Nephron progenitor cell (in vitro differentiated cells): ENCODE results near the gene DYDC1.

Source experiments
- DNase-seq: peaks from one replicate; pipeline ENCODE4 v3.0.0; 2021
- H3K27ac Mint-ChIP-seq: 2 replicates; pipeline ENCODE4 v1.8.0; 2021; ENCODE audit warnings: mild to moderate bottlenecking, moderate library complexity, mixed read lengths
- H3K27me3 Mint-ChIP-seq: 2 replicates; pipeline ENCODE4 v1.8.0; 2021; ENCODE audit warnings: mild to moderate bottlenecking, low read depth, mixed read lengths; ENCODE audit not compliant: poor library complexity
- H3K36me3 Mint-ChIP-seq: 2 replicates; pipeline ENCODE4 v1.8.0; 2021; ENCODE audit warnings: low read depth, mixed read lengths
- H3K4me1 Mint-ChIP-seq: 2 replicates; pipeline ENCODE4 v1.8.0; 2021; ENCODE audit warnings: mixed read lengths
- H3K4me3 Mint-ChIP-seq: 2 replicates; pipeline ENCODE4 v1.8.0; 2021; ENCODE audit warnings: mild to moderate bottlenecking, moderate library complexity, mixed read lengths
- H3K9me3 Mint-ChIP-seq: 2 replicates; pipeline ENCODE4 v1.8.0; 2021; ENCODE audit warnings: mild to moderate bottlenecking, moderate library complexity, mixed read lengths
- TF ChIP-seq, protein P1 (sequence below): fragments of 200-600 bp; sonication (generic); IDR thresholded peaks from 2 replicates; pipeline ENCODE4 v1.5.0; 2021; ENCODE audit warnings: antibody characterized with exemption

Gene DYDC1

DNA sequence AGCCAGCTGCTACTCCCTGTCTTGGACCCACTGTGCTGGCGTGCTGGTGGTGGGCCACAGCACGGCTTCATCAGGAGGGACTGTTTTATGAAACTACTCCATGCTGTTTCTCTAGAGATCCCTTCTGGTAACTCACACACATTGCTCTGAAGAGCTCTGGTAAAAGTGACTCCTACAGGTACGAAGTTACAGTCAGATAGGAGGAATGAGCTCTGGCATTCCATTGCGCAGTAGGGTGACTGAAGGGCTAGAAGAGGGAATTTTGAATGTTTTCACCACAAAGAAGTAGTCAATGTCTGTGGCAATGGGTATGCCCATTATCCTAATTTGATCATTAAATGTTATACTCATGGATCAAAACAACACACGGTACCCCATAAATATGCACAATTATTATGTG lies 67.7 kb downstream of the DYDC1 start:
- H3K27ac Mint-ChIP-seq, result no peak overlapping the region
- H3K4me1 Mint-ChIP-seq, result peaks cover 23% of the 10 kb centered on the region
- DNase-seq, result no peak
- TF ChIP-seq, protein P1, sequence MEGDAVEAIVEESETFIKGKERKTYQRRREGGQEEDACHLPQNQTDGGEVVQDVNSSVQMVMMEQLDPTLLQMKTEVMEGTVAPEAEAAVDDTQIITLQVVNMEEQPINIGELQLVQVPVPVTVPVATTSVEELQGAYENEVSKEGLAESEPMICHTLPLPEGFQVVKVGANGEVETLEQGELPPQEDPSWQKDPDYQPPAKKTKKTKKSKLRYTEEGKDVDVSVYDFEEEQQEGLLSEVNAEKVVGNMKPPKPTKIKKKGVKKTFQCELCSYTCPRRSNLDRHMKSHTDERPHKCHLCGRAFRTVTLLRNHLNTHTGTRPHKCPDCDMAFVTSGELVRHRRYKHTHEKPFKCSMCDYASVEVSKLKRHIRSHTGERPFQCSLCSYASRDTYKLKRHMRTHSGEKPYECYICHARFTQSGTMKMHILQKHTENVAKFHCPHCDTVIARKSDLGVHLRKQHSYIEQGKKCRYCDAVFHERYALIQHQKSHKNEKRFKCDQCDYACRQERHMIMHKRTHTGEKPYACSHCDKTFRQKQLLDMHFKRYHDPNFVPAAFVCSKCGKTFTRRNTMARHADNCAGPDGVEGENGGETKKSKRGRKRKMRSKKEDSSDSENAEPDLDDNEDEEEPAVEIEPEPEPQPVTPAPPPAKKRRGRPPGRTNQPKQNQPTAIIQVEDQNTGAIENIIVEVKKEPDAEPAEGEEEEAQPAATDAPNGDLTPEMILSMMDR, result no peak
- no peaks in the 10 kb centered on the region for H3K36me3 Mint-ChIP-seq
- H3K27me3 Mint-ChIP-seq, result peaks cover 8% of the 10 kb centered on the region
- H3K4me3 Mint-ChIP-seq, result no peak overlapping the region
- H3K9me3 Mint-ChIP-seq, result no peaks in the 10 kb centered on the region
